Esophagus muscularis mucosa (tissue), 4 donors: Measurements from ENCODE around the gene OSBPL10. TPM values are rescaled to one million over a fixed set of nuclear protein-coding genes. Genes with fewer than 3 reads are reported as not detected.

Experiments
- DNase-seq: peaks from one replicate; pipeline ENCODE4 v3.0.0-alpha.2; 2017; ENCODE audit errors: extremely low spot score
- H3K27ac ChIP-seq, 4 donors: fragments of 200-600 bp; sonication (generic); replicated peaks in 1 of 4; 1 replicate in 3 of 4; 2 replicates in 1 of 4; pipeline ENCODE4 v1.5.1; 2016 to 2019; ENCODE audit warnings: mild to moderate bottlenecking in 1 of 4
- H3K27me3 ChIP-seq, 4 donors: fragments of 200-600 bp; sonication (generic); one replicate each; pipeline versions ENCODE4 v1.5.1 to v1.6.0; 2016 to 2019
- H3K36me3 ChIP-seq, 4 donors: fragments of 200-600 bp; sonication (generic); one replicate each; pipeline ENCODE4 v1.5.1; 2016 to 2019
- H3K4me1 ChIP-seq, 4 donors: fragments of 200-600 bp; sonication (generic); one replicate each; pipeline ENCODE4 v1.5.1; 2016 to 2019
- H3K4me3 ChIP-seq, 4 donors: fragments of 200-600 bp; sonication (generic); 1 replicate in 2 of 4; 2 replicates in 2 of 4; pipeline ENCODE4 v1.5.1; 2016 to 2019; ENCODE audit warnings: mild to moderate bottlenecking in 4 of 4, moderate library complexity in 1 of 4
- H3K9me3 ChIP-seq, 4 donors: fragments of 200-600 bp; sonication (generic); 1 replicate in 3 of 4; 2 replicates in 1 of 4; pipeline ENCODE4 v1.5.1; 2016 to 2019
- CTCF ChIP-seq, 3 experiments: fragments of 200-600 bp in 2 of 3; fragments of 450-650 bp in 1 of 3; sonication (generic) in 2 of 3; IDR thresholded peaks; one replicate each; pipeline ENCODE4 v1.5.1; 2017 to 2019; ENCODE audit warnings: antibody characterized with exemption in 3 of 3, mild to moderate bottlenecking in 2 of 3, moderate library complexity in 1 of 3
- EP300 ChIP-seq: sonication (generic); formaldehyde crosslinking; IDR thresholded peaks from one replicate; pipeline ENCODE4 v1.6.1; 2017; ENCODE audit warnings: antibody characterized with exemption
- POLR2A ChIP-seq: fragments of 450-650 bp; IDR thresholded peaks from one replicate; pipeline ENCODE4 v1.6.1; 2017; ENCODE audit warnings: antibody characterized with exemption, moderate library complexity, mild to moderate bottlenecking, low read depth
- POLR2AphosphoS5 ChIP-seq, 2 donors: sonication (generic); formaldehyde crosslinking; IDR thresholded peaks; one replicate each; pipeline ENCODE4 v1.6.1; 2017; ENCODE audit warnings: antibody characterized with exemption in 2 of 2
- WGBS: methylation state at CpG from one replicate; pipeline ENCODE4 v1.1.5; 2018; 5-methylcytosine and 5-hydroxymethylcytosine counted together
- intact Hi-C: fragments of 100-400 bp; cut with DNase I; formaldehyde crosslinking; loops from one replicate; pipeline ENCODE4 v1.15.1; 2023
- total RNA-seq, 4 donors: library from RNA; depleted of rRNA; stranded (reverse); fragments of >200 nt; gene quantifications; one replicate each; pipeline versions ENCODE4 v1.1.0 to v1.2.1, GENCODE V29; 2016

Gene OSBPL10
- total RNA-seq, 4 donors from 2014 or later, result 6.3 to 12.2 (median 7.6) TPM

- H3K4me1 ChIP-seq, result no peaks in the 10 kb centered on the region
- intact Hi-C loops, result loop anchor here (10.0 kb wide), 1 partner anchor 997 kb away; no protein-coding TSS in a partner anchor
- no peak for DNase-seq
- TF ChIP-seq EP300 (no peak), POLR2AphosphoS5 (IDR thresholded peaks at IDR 0.05) (no peak), CTCF (IDR thresholded peaks at IDR 0.05) (no peak), POLR2A (no peak)
- no peaks in the 10 kb centered on the region for H3K27me3 ChIP-seq
- H3K9me3 ChIP-seq, result no peaks in the 10 kb centered on the region
- WGBS, result 91% methylated on average over 5 of the region's 5 CpGs
- no peak overlapping the region for H3K4me3 ChIP-seq
- H3K36me3 ChIP-seq, result no peaks in the 10 kb centered on the region
- H3K27ac ChIP-seq, result no peak overlapping the region
Observed at GRCh38 chr3:31762097-31762764, 218.8 kb downstream of the OSBPL10 start.

DNA sequence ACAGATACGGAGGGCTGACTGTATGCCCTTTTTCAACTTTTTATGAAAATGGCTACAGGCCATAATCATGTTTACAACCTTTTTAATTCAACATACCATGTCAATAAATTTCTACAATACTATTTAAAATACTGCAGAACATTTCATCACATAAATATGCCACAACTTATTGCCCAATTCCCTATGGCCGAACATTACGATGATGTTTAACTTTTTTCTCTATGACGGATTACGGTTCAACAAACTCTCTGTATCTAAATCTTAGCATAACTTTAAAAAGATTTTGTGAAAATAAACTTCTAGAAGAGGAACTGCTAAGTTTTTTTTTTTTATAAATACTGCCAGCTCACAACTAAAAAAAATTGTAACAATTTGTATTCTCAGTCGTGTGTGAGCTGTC lies 220.4 kb downstream of the OSBPL10 start:
- WGBS, result 74% methylated on average over 6 of the region's 6 CpGs
- intact Hi-C loops, result loop anchor here (10.0 kb wide), 1 partner anchor 996 kb away; no protein-coding TSS in a partner anchor

DNA sequence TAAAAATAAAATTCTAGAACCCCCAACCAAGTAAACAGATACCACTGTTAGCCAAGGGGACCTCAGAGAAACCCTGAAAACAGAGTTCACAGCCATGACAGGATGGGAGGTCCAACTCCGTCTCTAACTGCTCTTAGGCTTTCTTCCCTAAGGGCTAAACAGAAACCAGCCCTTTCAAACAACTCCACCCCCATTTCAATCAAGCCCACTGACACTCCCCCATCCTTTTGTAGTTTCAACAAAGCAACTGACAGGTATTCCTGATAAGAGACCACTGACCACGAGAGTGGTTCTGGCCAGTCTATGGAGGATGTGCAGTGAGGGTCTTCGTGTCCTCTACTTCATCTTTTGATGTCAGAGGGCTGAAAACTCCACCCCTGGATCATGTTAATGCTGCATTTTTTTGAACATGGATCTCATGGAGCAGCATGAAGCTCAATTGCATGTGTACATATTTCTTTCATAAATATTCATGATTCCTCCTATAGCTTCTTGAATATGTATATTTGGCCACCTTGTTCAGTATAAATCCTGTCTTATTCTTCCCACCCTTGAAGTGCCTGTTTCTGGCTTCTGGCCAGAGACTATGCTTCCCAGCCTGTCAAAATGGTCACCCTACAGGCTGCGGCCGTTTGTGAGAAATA lies 222.6 kb downstream of the OSBPL10 start:
- no peak for TF ChIP-seq POLR2A
- TF ChIP-seq EP300, result no peak
- no peak for TF ChIP-seq CTCF (IDR thresholded peaks at IDR 0.05)
- intact Hi-C loops, result no loop called here
- H3K36me3 ChIP-seq, result no peaks in the 10 kb centered on the region
- no peak overlapping the region for H3K27ac ChIP-seq
- no peaks in the 10 kb centered on the region for H3K9me3 ChIP-seq
- no peaks in the 10 kb centered on the region for H3K27me3 ChIP-seq
- H3K4me3 ChIP-seq, result no peak overlapping the region
- DNase-seq, result no peak
- H3K4me1 ChIP-seq, result no peaks in the 10 kb centered on the region
- WGBS, result 91% methylated on average over 5 of the region's 5 CpGs

More for the DNA sequence above, 220.4 kb downstream of the OSBPL10 start:
- H3K4me1 ChIP-seq, result no peaks in the 10 kb centered on the region
- no peaks in the 10 kb centered on the region for H3K36me3 ChIP-seq
- no peak for DNase-seq
- no peak overlapping the region for H3K27ac ChIP-seq
- H3K4me3 ChIP-seq, result no peak overlapping the region
- no peaks in the 10 kb centered on the region for H3K27me3 ChIP-seq
- H3K9me3 ChIP-seq, result no peaks in the 10 kb centered on the region
- TF ChIP-seq POLR2A (no peak), POLR2AphosphoS5 (IDR thresholded peaks at IDR 0.05) (no peak), EP300 (no peak), CTCF (IDR thresholded peaks at IDR 0.05) (no peak)

DNA sequence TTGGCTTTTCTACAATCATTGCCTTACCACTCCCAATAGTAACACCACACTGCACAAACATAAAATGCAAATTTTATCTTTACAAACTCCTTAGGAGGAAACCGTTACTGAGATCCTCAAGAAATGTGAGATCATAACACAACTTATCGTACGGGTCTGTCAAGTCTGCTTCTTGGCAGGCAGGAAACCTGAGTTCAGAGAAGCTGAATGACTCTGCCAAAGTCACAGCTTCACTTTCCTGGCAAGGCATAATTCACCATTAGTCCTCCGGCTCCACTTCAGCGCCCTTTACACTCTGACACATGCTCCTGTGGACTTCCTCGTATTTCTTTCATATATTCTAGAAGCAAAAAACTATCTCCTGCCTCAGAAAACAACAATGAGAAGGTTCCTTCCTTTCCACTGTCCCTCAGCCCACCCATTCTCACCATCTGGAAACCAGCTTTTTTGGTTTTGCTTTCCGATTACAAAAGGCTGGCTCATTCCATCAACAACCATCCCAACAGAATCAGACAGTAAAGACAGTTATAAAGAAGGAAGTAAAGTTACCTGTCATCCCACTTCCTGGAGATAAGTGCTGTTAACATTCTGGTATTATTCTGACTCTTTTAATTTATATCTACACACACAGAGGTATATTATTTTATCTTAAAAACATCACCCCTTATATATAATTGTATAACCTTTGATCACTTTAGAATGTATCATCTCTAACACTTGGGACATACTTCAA lies 225.0 kb downstream of the OSBPL10 start:
- intact Hi-C loops, result no loop called here
- 57% methylated on average over 7 of the region's 7 CpGs for WGBS
- TF ChIP-seq EP300 (no peak), POLR2A (no peak), CTCF (IDR thresholded peaks at IDR 0.05) (no peak), POLR2AphosphoS5 (IDR thresholded peaks at IDR 0.05) (no peak)
- H3K27ac ChIP-seq, result no peak overlapping the region
- no peaks in the 10 kb centered on the region for H3K27me3 ChIP-seq
- H3K36me3 ChIP-seq, result no peaks in the 10 kb centered on the region
- H3K9me3 ChIP-seq, result no peaks in the 10 kb centered on the region
- no peak overlapping the region for H3K4me3 ChIP-seq
- no peaks in the 10 kb centered on the region for H3K4me1 ChIP-seq
- DNase-seq, result no peak
